Hematopoietic multipotent progenitor cell treated with erythropoietin and hydrocortisone succinate and interleukin-3 and kit ligand, for 15 days (in vitro differentiated cells): Measurements from ENCODE around the gene PRIM2.
"Not testable (repeated sequence)": the region's sequence is repeated elsewhere in the genome, so short reads cannot be mapped to it uniquely, and the experiment has no call there.

Experiments used
- DNase-seq: peaks from one replicate; pipeline ENCODE4 v3.0.0-alpha.2; 2015; ENCODE audit warnings: low spot score

The PRIM2 gene

GRCh38 chr6:57505251-57505650 is 187.8 kb downstream of the PRIM2 start:
- DNase-seq = not testable (repeated sequence)

GRCh38 chr6:57510390-57510789 is 193.0 kb downstream of the PRIM2 start:
- DNase-seq = not testable (repeated sequence)

GRCh38 chr6:57515171-57515570 is 197.7 kb downstream of the PRIM2 start:
- DNase-seq = not testable (repeated sequence)

GRCh38 chr6:57515845-57516244 is 198.4 kb downstream of the PRIM2 start:
- not testable (repeated sequence) for DNase-seq

GRCh38 chr6:57516776-57517175 is 199.3 kb downstream of the PRIM2 start:
- not testable (repeated sequence) for DNase-seq

GRCh38 chr6:57519198-57519597 is 201.8 kb downstream of the PRIM2 start:
- DNase-seq = not testable (repeated sequence)

- DNase-seq = not testable (repeated sequence)
Observed at GRCh38 chr6:57521085-57521484, 203.7 kb downstream of the PRIM2 start.

GRCh38 chr6:57523221-57523620 is 205.8 kb downstream of the PRIM2 start:
- not testable (repeated sequence) for DNase-seq

GRCh38 chr6:57529755-57530154 is 212.3 kb downstream of the PRIM2 start:
- not testable (repeated sequence) for DNase-seq

- DNase-seq = not testable (repeated sequence)
Observed at GRCh38 chr6:57532660-57533059, 215.2 kb downstream of the PRIM2 start.

GRCh38 chr6:57535121-57535520 is 217.7 kb downstream of the PRIM2 start:
- not testable (repeated sequence) for DNase-seq

- DNase-seq = not testable (repeated sequence)
Observed at GRCh38 chr6:57535994-57536393, 218.6 kb downstream of the PRIM2 start.

GRCh38 chr6:57537916-57538315 is 220.5 kb downstream of the PRIM2 start:
- DNase-seq = not testable (repeated sequence)

- DNase-seq = not testable (repeated sequence)
Observed at GRCh38 chr6:57551961-57552360, 234.5 kb downstream of the PRIM2 start.

- DNase-seq = not testable (repeated sequence)
Observed at GRCh38 chr6:57557855-57558254, 240.4 kb downstream of the PRIM2 start.

- not testable (repeated sequence) for DNase-seq
Observed at GRCh38 chr6:57559170-57559569, 241.7 kb downstream of the PRIM2 start.

- not testable (repeated sequence) for DNase-seq
Observed at GRCh38 chr6:57562233-57562632, 244.8 kb downstream of the PRIM2 start.

GRCh38 chr6:57572119-57572518 is 254.7 kb downstream of the PRIM2 start:
- DNase-seq = not testable (repeated sequence)

GRCh38 chr6:57572844-57573243 is 255.4 kb downstream of the PRIM2 start:
- not testable (repeated sequence) for DNase-seq

GRCh38 chr6:57577023-57577422 is 259.6 kb downstream of the PRIM2 start:
- not testable (repeated sequence) for DNase-seq

GRCh38 chr6:57579489-57579888 is 262.1 kb downstream of the PRIM2 start:
- not testable (repeated sequence) for DNase-seq

- not testable (repeated sequence) for DNase-seq
Observed at GRCh38 chr6:57581586-57581985, 264.2 kb downstream of the PRIM2 start.

GRCh38 chr6:57601105-57601504 is 283.7 kb downstream of the PRIM2 start:
- not testable (repeated sequence) for DNase-seq

- not testable (repeated sequence) for DNase-seq
Observed at GRCh38 chr6:57605303-57605702, 287.9 kb downstream of the PRIM2 start.
